Umbilical cord (tissue), 2 donors: ENCODE data around the gene KCNMA1. TPM values are rescaled to one million over a fixed set of nuclear protein-coding genes. Genes with fewer than 3 reads are reported as not detected.

ENCODE experiments used
- DNase-seq: peaks from one replicate; pipeline ENCODE4 v3.0.0-alpha.2; 2015; ENCODE audit warnings: low spot score
- total RNA-seq: library from RNA; depleted of rRNA; stranded (reverse); fragments of >200 nt; gene quantifications from one replicate; pipeline ENCODE4 v1.2.3, GENCODE V29; 2014; ENCODE audit warnings: low replicate concordance; ENCODE audit not compliant: insufficient read depth

KCNMA1 gene
- total RNA-seq, 1 donor from 2014 or later = 79.2 TPM

DNA sequence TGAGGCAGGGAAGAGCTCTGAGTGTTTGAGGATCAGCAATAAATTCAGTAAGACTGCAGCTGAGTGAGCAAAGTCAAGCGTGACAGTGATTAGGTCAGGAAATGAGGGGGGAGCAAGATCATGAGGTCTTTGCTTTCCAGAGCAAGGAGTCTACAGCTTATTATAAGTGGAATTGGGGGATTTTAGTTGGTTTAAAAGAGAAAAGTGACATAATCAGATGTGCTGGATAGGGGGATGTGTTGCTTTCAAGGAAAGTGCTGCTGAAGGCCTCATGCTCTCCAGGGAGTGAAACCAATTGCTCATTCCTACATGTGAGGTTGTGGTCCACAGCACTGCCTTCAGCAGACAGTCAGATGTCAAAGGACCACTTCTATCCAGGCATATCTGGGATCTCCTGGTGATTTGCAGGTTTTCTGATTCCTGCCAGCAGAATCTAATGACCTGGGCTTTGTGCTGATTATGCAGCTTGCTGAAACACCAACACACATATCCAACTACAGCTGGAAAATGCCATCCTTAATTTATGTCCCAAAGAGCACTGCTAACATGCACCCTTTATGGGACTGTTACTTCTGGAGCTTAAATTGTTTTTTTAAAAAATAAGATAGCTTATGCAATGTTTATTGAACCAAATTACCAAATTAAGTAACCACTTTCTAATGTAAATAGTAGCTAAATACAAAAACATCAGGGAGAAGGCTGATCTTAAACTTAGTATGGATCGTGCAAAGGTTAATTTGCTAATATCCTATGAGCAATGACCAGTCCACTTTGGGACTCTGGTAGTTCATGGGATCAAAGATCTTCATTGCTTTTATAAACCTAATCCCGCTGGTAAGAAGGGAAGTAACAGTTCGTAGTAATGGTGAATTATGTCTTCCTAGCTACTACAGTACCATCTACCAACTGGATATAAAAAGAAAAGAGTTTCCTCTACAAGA is 607.6 kb downstream of the KCNMA1 start:
- DNase-seq = no peak

DNA sequence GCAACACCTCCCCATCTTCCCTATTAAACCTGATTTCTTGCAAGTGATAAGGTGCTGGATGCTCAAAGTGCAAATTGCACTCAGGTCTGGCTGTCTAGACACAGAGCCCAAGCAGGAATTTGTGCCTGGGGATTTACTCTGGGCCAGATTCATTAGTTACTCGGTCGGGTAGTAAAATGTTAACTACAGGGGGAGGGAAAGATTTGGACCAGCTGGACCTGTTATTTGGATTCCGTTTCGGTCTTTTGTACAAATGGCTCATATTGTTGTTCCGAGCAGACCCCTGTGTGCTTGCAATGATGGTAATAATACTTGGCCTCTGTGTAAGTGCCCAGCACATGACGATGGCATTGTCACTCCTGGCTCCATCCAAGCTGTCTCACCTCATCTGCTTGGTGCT is 609.6 kb downstream of the KCNMA1 start:
- no peak for DNase-seq

DNA sequence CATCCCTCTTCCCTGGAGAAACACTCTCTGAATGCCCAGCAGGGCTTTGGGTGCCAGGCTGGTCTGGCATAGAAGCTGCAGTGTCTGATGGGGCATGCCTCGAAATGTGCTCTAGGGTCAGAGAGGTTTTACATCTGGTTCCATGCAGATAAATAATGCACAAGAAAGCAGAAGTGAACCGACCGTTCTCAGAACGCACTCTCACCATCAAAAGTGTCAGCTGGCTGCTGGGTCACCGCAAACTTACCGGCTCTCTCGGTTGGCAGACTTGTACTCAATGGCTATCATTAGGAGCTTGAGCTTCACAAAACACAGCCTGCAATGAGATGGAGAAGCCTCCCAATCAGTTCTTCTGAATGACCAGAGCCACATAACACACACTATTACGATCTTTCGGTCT is 610.0 kb downstream of the KCNMA1 start:
- no peak for DNase-seq

DNA sequence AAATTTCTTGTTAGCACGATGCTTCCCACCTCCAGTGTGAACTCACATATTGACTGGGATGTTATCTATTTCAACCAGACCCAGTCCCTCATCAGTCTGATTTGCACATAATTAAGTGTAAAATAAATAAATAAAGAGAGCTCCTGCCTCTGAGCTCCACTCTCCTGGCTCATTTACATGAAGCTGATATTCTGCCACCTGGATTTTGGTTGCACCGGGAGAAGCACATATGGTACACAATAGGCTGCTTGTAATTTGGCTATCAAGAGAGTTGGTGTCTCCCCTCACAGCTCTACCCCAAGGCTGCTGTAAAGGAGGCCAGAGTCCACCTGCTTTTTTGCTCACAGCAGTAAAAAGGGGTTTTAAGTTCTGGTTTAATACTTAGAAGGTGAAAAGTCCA is 610.5 kb downstream of the KCNMA1 start:
- no peak for DNase-seq

DNA sequence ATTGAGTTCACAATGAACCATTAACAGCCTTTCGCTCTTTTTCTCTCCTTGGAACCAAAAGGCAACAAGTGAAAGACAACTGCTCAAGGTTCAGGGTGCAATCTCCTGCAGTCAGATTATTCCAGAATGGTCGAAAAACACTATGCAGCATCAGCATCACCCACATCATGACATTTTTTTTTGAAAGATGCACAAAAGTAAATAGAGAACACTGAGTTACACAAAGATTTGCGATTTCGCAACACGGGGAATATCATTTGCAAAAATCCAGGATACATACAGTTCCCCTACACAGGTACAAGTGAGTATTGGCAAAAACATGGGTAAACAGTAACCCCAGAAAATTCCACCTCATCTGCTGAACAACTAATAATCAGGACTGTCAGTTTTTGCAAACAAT is 611.5 kb downstream of the KCNMA1 start:
- DNase-seq = no peak

DNA sequence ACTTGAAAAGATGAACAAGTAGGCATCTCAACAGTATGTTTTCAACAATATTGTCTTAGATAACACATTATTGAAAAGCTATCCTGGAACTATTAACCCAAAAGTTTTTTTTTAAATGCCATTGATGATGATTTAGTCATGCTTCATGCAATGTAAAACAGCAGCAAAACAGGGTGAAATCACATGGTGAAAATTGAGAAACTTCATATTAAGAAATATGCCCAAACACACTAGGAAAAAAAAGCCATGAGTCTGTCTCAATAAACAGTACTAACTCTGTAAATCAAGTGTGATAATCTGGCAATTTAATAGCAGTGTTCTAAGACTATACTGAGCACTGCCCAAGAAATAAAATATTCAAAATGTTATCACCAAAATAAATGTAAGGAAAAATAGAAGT is 613.1 kb downstream of the KCNMA1 start:
- no peak for DNase-seq

DNA sequence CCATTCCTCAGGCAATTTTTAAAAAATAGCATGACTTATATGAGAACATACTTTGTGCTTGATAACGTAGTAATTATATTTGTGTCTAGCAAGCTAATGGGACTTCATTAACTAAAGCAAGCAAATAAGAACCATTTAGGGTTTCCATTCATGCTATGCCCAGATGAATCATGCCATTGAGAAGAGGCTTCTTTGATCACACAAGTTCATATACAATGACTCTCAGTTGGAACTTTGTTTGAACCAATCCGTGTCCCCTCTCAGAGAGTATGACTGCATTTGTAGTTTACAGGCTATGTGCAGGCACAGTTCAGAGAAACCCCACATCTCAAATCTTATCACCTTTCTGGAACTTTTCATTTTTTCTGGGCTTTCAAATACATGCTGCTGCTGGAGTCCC is 614.2 kb downstream of the KCNMA1 start:
- no peak for DNase-seq

DNA sequence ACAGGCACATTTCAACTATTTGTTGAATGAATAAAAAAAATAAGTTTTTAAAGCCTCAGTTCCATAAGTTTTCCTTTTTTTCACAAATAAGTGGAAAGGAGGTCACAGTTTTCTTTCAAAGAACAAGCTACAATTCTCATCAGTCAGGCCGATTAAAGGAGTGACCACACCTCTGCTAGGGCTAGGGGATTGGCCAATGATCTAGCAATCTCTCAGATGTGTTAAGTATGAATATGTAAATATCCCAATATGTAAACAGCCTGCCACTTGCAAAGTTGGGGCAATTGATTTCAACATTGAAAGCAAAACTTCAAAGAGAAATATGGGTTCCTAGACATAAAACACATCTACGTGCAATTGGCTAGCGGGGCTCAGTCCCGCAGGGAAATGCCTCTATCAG is 614.9 kb downstream of the KCNMA1 start:
- DNase-seq = no peak

DNA sequence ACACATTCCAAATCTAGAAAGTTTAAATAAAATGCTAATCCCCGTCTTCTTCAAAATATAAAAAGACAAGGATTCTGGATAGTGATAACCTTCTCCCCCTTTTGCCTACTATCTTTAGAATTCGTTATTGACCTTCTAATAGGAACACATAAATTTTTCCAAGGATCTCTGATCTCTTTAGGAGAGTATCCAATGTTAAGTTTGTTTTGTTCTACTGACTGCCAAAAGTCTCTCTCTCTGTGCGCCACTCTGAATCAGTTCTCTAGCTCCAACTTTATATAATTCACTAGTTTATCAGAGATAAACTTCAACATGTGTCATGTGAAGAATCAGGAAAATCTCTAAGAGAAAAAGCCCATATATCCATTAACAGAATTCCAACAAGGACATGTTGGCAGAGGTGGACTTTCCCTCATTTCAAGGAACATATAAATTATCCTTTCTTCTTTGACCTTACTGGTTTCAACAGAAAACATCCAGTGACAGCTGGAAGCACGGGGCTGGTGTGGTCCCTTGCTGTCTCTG is 615.6 kb downstream of the KCNMA1 start:
- peak; percentile 24 for DNase-seq

DNA sequence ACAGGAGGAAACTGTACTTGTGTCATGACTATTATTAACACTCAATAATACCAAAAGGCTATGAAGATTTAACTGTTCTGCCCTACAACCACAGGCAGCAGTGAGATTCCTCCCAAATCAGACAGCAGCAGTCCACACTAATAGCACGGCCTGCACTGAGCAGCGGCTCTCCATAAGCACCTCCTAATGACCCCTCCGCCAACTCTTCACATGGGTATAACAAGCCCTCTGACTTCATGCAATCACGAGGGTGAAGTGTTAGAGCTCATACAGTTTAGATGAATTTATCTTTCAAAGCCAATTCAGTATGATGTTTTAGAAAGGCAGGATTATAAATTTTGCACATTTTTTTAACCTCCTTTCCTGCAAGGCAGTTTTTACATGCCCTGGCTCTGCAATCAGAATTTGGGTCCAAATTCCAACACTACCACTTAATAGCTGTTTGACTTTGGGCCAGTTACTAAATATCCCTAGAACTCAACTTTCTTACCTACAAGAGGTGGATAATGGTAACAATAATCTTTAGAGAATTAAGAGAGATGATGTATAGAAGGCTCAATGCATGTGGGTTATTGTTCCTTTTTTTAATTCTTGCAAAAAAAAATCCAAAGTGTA is 617.1 kb downstream of the KCNMA1 start:
- DNase-seq = no peak

DNA sequence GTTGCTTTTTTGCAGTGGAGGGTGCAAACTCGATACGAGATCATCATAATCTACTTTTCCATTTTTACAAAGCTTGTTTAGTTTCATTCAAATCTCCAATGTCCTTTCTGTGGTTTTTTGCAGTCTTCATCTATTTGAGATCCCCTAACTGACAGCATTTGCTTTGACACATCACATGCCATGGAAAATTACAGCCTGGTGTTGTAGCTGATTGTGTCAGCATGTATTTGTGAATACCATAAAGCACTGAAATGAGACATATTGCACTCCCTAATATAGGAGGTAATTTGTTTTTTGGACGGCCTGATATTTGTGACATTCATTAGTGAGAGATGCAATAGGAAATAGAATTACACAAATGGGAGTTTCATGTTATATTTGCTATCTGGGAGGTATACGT is 620.8 kb downstream of the KCNMA1 start:
- DNase-seq = no peak

DNA sequence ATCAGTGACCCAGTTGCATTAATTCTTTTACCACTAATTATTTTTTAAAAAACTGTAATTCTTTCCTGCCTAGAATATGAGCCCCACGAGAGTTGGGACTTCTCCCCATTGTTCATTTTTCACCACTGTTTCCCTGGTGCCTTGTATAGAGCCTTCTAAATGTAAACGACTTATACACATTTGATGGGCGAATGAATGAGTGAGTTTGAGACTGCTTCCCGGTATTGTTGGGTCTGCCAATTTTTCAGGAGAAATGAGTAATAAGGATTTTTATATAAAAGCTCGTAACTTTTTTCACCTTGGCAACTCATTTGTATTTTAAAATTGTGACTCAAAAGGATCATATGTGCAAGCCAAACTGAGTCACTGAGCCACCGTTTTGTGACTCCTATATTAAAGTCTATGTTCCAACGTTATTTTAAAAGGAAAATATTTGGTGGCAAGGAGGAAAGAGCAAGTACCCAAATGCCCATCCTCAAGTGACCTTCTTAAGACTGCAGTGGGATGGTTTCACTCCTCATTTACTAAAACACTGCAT is 621.3 kb downstream of the KCNMA1 start:
- DNase-seq = no peak

DNA sequence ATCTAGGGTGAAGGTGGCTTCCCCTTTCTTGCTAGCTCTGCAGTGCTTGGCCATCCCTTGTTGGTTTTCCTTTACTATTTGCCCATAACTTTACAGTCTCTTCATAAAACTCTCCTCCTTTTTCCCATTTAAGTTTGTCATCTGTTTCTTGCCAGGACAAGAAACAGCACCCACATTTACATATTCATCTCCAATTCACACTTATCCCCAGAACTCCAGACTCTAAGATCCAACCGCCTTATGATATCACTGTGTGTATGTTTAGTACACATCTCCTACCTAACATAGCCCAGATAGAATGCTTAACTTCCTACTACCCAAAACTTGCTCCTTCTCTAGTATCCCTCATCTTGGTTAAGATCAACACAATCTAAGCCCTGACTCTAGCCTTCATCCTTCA is 622.2 kb downstream of the KCNMA1 start:
- DNase-seq = no peak

DNA sequence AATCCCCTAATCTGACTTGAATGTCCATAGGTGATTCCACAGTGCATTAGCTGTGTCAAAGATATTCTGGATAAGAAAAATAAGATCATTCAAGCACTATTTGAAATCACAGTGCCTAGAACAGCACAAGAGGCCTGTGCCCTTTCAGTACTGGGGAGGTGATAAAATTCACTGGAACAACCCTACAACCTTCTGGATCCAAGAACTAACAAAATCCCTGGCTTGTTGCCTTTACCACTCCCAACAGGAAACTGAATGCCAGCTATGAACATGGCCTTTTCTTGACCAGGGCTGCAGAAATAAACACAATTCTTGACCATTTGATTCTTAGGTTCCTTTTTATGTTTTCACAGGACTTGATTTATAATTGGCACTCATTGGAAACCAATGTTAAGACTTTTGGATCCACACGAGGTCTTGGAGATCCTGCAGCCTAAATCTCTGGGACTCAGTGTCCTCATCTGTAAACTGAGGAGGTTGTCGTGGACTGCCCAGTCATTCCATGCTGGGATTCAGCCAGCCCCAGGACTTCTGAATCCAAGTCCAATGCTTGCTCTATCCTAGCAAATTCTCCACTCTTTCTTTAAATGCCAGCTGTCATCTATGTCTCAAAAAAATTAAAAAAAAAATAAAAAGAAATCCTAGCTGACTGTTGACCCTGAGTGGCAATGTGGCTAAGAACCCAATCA is 624.7 kb downstream of the KCNMA1 start:
- no peak for DNase-seq

DNA sequence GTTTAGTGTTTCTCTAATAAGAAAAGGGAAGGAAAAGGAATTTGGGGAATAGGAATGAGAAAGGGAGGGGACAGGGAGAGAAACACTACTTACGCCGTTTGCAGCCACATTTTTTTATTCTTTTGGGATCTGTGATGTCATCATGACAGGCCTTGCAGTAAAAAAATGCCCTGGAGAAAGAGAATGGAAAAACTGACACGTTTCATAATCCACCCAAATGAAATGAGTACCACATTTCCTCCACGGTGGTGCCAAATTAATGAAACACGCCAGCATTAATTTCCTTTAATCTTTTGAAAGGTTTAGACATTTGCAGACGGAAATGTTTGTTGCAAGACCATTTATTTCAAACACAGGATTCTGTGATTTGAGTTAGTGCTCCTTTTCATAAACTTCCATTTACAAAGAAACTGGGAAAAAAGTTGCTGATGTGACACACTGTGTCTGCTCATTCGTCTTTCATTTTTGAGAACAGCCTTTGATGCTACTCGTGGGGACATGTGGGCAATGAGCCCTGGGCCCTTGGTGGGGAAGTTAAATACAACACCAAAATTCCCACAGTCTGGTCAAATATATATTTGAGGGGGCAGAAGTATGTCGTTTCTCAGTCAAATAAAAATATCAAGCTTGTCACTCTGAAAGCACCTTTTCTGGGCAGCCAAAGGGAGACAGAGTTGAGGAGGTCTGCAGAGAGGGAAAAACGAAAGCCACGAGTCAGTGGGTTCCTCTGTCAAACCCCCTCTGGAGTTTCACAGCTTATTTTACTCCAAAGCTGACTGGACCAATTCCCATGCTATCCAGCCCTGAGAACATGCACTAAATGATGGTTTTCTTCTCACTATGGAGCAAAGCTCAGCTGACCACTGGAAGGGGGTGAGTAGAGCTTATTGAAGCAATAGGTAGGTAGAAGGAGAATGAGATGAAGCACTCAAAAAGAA is 625.5 kb downstream of the KCNMA1 start:
- peak; percentile 20 for DNase-seq

DNA sequence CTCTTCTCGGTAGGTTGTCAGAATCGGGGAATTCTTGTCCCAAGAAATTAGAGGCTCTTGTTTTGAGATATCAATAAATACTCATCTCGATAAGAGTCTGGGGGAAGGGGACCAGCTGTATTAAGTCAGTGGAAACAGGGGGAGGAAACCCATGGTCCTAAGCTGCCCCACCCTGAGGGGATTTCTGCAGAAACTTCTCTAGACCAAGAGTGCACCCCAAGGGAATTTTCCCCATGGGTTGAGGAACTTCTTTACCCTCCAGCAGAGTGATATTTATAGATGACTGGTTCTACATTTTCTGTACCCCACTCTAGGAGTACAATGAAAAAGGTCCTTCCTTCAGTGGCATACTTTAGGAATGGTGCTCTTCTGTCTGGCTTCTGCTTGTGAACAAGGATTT is 627.2 kb downstream of the KCNMA1 start:
- DNase-seq = no peak

DNA sequence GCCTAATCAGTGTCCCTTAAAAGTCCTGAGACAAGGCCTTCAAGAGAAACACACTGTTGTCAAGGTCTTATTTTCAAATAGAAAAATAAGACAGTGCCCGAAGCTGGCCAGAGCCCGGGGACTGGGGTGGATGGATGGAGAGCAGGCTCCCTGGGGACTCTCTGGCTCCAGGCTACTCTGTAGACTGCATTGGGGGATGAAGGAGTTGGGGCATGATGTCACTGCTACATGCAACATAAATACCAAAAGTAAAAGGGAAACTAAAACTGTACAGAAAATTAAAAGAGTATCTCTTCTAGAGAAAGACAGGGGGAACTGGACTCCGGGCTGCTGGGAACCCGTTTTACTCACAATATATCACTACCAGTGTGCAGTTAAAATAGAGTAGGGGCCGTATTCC is 629.8 kb downstream of the KCNMA1 start:
- no peak for DNase-seq

DNA sequence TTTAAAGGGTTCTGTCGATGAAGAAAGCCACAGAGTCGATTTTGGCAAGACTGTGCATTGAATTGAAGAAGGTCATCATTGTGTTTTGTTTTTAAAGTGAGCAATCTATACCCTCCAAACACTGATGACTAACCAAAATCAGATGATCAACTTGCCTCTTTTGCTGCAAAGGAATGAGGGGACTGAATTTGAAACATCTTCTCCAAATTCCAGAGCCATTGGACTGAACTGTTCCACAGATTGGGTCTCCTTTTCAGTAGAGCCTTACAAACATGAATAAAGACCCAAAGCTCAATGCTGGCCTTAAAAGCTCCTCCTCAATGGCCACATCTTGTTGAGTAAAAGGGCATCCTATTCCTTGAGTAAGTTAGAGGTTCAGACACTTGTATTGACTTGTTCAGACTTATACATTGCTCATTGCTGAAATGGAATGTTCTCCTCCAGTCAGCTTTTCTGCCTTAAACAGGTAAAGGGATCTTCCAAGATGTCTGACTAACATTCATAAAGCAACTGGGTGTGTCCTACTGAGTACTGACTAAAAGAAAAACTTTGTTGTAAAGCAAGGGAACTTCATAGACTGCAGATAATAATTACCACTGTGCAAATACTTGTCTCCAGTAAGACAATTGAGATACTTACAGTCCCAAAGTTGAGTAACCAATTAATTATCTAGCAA is 630.6 kb downstream of the KCNMA1 start:
- no peak for DNase-seq

DNA sequence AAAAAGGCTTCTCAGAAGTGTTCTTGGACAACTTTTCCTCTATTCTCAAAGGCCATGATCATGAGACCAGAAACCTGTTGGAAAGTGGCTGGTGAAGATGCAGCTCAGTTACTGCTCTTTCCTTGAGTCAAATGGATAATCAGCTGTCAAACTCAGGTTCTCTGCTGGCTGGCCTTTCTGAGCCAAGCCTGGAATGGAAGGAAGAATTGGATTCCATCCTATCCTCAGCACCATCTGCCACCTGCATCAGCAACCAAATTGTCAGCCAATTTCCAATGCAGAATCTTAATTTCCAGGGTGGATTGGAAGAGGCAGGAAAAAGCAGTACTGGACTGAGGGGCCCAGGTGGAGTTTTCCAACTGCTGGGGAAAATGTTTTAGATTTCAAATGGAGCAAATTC is 631.7 kb downstream of the KCNMA1 start:
- DNase-seq = no peak

DNA sequence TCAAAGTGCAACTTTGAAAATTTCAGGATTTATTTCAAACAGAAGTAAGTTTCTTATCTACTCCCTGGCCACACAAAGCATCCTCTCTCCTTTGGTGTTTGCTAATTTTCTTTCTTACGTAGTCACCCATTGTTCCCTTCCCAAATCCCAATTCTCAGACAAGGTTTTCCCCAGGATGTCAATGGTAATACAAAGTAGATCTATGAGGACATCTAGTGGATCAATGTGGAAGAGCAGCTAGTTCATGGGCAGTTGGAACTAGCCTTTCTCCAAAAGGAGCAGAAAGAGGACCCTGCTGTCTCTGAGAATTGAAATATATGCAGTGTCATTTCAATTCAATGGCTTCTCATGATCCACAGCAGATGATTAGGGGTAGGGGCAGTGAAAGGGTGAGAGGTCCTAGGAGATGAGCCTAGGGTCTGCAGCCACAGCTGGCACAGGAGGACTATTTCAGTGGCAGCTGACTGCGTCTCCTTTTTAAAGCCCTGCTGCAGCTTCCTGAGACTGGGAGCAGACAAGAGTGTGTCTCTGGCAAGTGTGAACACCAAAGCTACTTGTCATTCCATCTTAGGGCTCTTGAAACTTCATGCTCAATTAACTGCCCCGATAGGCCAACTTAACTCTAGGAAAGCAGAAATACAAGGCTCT is 632.6 kb downstream of the KCNMA1 start:
- peak; percentile 72 for DNase-seq
